NOMO-1 treated with DMSO at 0.1 percent for 48 hours (cell line): Measurements from ENCODE around the gene PHTF2.
"Not testable (repeated sequence)": the region's sequence is repeated elsewhere in the genome, so short reads cannot be mapped to it uniquely, and the experiment has no call there.

Experiments
- DNase-seq: peaks from one replicate; lab custom pipeline; 2025; ENCODE audit not compliant: unreplicated experiment; lab: John Stamatoyannopoulos, UW

PHTF2 gene

DNA sequence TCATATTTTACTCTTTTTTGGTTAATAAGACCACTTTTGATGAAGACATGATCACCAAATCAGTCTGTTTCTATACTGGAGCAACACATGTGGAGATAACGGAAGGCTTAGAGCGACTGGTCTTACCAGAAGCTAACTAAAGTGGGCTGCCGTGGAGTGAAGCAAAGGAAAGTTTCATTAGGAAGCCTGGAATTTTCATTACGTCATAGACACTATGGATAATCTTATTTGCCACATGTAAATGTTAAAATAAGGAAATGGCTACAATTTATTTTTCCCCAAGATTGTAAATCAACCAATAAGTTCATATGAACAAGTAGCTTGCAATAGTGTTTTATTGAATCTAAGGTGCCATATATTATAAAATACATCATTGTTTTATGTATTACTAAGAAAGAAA lies 185.4 kb downstream of the PHTF2 start:
- no peak for DNase-seq

DNA sequence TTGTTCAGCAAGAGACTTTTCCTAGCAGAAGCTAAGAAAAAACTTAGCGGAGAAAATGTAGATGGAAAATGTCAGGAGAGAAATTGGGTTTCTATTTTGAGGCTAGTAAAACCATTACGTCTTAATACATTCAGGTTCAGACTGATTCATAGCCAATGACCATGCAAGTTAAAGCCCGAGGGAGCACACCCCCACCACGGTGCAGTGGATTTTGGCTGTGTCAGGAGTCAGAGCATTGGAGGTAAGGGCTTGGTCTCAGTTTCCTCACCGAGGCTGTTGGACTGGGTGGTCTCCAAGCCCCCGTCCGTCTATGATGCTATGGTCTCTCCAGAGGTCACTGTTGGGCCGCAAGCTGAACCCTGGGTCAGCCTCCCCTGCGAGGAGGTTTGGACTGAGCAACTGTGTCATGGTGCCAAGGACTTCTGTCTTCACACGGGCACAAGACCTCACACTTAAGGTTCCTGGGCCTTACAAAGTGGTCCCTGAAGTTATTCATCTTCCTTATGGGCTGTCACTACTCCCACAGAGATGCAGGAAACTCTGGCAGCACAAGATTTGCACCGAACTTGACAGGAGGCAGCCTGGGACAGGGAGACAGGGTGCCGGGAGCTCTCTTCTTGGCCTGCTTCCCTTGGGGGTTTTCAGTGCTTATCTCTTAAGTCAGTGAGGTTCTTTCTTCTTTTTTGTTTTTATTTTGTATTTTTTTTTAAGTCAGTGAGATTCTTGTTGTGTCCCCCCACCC lies 186.8 kb downstream of the PHTF2 start:
- DNase-seq, result no peak

DNA sequence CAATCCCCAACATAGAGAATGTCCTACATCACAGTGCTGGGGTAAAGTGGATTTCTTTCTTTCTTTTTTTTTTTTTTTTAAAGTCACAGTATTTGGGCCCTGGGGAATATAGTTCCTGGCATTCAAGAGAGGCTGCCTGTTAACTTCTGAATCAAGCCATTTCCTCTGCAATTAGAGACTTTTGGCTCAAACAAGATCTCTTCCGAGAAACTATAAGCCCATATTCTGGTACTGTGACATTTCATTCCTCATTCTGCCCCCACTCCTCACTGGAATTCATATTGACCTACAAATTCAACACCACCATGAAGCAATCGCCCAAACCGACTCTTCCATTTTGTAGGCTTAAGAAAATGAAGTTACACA lies 187.4 kb downstream of the PHTF2 start:
- DNase-seq, result no peak

DNA sequence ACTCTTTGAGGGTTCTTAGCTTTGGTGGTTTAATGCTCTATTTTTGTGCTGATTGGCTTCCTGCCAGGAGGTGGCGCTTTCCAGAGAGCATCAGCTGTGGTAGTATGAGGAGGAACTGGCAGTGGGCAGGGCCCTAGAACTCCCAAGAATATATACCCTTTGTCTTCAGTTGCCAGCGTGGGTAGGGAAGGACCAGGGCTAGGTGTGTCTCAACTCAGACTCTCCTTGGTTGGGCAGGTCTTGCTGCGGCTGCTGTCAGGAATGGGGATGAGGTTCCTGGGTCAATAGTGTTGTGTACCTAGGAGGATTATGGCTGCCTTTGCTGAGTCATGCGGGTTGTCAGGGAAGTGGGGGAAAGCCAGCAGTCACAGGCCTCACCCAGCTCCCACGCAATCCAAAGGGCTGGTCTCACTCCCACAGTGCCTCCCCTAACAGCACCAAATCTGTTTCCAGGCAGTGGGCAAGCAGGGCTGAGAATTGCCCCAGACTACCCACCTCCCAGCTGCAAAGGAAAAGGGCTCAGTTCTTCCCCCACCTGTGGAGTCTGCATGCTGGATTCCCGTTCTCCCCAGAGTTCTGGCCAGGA lies 191.5 kb downstream of the PHTF2 start:
- peak; percentile 48 for DNase-seq

DNA sequence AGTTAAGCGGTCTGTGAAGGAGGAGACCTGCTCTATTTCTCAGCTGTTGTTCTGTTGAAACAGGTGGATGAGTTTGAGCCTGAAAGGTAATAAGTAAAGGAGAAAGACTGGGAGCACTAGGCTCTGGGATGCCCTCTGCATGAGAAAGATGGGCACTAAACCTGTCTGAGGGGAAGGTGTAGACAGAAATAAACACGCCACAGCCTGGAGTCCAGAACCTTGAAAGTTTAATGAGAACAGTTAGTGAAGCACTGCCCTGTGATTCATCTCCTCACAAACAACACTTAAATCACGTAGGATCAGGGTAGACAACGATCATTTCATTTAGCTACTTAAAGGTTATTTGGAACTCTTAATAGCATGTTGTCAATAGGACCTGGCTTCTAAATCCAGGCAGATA lies 193.1 kb downstream of the PHTF2 start:
- no peak for DNase-seq

DNA sequence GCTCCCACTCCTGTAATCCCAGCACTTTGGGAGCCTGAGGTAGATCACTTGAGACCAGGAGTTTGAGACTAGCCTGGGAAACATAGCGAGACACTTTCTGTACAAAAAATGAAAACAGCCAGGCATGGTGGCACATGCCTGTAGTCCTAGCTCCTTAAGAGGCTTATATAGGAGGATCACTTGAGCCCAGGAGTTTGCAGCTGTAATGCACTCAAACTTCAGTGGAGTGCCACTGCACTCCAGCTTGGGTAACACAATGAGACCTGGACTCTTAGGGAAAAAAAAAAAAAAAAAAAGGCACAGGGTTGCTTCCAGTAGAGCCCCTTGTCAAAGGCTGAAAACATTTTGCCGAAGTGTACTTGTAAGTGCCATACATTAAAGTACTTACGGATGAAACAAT lies 195.3 kb downstream of the PHTF2 start:
- DNase-seq, result no peak

DNA sequence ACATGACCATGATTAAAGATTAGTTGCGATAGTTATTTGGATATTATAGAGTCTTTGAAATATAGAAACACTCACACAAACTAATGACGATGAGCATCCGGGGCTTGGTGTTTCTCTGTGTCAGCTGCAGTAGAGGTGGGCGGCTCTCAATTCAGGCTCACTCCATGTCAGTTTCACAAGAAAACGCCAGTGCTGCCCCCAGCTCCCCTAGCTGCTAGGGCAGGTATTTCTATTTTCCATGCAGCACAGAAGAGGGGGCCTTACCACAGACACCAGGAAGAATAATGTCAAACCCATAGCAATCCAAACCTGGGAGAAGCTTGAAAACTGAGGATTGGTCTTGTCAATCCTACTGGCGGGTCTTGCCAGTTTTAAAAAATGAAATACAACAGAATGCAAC lies 197.1 kb downstream of the PHTF2 start:
- no peak for DNase-seq

DNA sequence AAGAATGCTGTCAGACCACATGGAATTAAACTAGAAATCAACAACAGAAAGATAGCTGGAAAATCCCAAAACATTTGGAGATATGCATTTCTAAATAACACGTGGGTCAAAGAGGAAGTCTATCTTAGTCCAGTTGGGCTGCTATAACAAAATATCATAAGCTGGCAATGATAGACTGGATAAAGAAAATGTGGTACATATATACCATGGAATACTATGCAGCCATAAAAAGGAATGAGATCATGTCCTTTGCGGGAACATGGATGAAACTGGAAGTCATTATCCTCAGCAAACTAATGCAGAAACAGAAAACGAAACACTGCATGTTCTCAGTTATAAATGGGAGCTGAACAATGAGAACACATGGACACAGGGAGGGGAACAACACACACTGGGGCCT lies 200.6 kb downstream of the PHTF2 start:
- not testable (repeated sequence) for DNase-seq

DNA sequence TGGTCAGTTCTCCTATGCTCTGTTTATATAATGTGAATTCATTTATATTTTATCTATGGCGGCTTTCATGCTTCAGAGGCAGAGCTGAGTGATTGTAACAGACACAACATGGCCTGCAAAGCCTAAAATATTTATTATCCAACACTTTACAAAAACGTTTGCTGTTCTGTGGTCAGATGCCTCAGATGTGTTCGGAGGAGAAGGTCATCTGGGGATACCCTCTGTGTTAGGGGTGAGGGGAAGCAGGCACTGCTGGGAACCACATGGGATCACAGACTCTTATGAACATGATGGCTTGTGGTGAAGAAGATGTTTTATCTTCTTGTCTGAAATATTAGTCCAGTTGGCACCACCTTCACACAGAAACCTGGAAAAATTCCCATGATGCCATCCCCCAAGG lies 203.4 kb downstream of the PHTF2 start:
- DNase-seq, result no peak

DNA sequence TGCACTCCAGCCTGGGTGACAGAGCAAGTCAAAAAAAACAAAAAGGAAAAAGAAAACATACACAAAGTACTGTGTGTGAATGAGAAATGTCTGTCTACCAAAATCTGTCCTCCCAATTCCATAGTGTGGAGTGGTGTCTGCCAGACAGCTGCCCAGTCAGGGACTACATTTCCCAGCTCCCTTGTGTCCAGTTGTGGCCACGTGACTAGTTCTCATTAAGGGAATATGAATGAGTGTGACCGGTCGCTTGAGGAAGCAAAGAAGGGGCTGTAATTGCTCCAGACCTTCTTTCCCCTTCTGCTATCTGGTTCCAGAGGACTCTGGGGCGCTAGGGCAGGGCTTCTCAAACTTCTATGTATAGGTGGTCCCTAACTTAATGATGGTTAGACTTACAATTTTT lies 204.1 kb downstream of the PHTF2 start:
- DNase-seq, result no peak

DNA sequence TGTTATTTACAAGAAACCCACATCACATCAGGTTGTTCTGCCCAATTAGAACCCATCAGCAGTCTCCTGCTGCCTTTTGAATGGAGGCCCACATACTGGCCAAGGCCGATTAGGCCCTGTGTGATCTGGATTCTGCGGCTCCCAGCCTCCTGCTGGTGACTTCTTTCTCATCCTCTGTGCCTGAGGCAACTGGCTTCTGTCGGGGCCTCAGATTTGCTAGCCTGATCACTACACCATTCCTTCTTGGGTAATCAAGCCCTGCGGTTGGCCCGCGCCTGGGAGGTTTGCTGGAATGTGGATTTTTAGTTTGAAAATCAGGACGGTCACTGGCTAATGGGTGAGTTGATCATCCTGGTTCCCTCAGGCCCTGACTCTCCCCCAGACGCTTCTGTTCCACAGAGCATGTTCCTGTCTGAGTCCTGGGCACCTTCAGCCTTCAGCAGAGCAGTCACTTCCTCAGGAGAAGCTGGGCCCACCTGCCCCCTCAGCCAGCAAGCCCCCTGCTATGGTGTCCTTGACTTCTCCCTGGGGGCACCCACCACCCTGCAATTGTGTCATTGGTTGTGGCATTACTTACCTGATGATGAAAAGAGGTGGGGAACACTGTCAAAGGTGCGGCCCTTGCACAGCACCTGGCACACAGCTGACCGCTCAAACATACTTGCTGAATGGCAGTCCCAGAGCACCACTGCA lies 207.6 kb downstream of the PHTF2 start:
- no peak for DNase-seq
